ENCODE data around the gene TMPRSS3.
A peak's percentile ranks its signal among the peaks of the same experiment; 100 is the strongest.

The TMPRSS3 gene

DNA sequence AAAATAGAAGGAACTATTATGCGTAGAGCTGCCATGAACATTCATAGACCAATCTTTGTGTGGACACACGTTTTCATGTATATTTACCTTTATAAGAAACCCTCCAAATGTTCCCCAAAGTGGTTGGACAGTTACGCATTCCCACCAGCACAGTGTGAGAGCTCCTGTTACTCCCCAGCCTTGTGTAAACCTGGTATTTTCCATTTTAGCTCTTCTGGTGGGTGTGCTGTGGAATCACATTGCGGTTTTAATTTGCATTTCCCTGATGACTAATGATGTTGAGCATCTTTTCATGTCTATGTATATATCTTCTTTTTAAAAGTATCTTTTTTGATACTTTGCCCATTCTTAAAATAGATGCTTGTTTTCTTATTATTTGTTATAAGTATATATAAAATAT, 4.7 kb upstream of the TMPRSS3 start:
- no peak for TF ChIP-seq JUND (IDR thresholded peaks at IDR 0.05; ENCODE audit: low read depth)
- in situ Hi-C loops (cut with HindIII; ENCODE audit: low pct_unique_long_range_greater_than_20kb, low sequenced_read_pairs), result no loop called here
- no peak for DNase-seq (ENCODE audit: low read depth in 1 of 2, low spot score in 1 of 2)

DNA sequence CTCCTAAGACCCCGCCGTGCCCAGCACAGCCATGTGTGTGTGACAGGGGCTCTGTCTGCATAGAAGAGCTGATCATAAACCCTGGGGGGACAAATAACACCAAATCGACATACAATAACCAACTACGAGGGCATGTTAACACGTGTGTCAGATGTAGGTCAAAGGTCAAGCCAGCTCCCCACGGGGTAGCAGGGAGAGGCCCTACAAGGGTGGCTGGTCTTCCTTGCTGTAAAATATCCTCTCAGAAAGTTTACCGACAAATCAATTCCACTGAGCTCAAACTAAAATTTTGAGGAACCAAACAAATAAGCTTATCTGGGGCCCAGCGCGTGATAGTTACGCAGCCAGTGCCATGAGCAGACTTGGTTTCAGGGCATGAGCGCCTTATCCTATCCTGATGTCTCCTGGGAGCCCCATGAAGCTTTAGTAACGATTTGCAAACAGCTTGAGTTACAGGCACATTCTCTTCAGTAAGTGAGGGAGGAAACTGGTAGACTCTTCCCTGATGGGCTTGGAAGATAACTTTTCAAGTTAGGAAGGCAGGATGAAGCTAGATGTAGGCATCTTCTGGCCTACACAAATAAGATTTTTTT, 2.7 kb upstream of the TMPRSS3 start:
- DNase-seq (ENCODE audit: low read depth in 1 of 2, low spot score in 1 of 2), result no peak

DNA sequence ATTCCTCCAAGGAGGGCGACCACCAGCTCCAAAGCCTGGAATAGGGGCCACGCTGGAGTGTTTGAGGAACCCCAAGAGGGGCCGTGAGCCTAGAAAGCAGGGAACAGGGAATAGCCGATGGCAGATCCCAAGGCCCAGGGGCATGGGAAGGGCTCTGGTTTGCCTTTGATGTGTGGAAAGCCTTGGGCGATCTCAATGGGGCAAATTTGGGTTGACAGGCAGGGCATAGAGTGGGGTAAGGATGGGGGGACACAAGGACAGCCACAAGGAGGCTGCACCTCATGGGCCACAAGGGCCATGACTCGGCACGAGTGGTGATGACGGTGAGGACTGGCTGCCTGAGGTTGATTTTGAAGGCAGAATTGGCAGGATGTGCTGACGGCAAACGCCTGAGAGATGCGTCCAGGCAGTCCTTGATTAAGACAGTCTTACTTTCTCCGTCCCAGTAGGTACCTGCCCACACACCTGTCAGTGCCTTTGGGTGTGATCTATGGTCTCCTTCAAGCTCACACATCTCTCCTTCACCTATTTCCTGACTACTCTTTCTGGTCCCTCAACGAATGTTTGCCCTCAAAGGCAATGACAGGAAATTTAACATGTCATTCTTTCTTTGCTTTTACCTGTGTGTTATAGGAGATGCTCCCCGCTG, 2.0 kb upstream of the TMPRSS3 start:
- in situ Hi-C loops (cut with HindIII; ENCODE audit: low pct_unique_long_range_greater_than_20kb, low sequenced_read_pairs), result no loop called here
- TF ChIP-seq JUND (IDR thresholded peaks at IDR 0.05; ENCODE audit: low read depth), result no peak
- no peak for DNase-seq (ENCODE audit: low read depth in 1 of 2, low spot score in 1 of 2)

More for the DNA sequence above, 2.7 kb upstream of the TMPRSS3 start:
- in situ Hi-C loops (cut with HindIII; ENCODE audit: low pct_unique_long_range_greater_than_20kb, low sequenced_read_pairs), result no loop called here
- TF ChIP-seq JUND (IDR thresholded peaks at IDR 0.05; ENCODE audit: low read depth), result no peak

DNA sequence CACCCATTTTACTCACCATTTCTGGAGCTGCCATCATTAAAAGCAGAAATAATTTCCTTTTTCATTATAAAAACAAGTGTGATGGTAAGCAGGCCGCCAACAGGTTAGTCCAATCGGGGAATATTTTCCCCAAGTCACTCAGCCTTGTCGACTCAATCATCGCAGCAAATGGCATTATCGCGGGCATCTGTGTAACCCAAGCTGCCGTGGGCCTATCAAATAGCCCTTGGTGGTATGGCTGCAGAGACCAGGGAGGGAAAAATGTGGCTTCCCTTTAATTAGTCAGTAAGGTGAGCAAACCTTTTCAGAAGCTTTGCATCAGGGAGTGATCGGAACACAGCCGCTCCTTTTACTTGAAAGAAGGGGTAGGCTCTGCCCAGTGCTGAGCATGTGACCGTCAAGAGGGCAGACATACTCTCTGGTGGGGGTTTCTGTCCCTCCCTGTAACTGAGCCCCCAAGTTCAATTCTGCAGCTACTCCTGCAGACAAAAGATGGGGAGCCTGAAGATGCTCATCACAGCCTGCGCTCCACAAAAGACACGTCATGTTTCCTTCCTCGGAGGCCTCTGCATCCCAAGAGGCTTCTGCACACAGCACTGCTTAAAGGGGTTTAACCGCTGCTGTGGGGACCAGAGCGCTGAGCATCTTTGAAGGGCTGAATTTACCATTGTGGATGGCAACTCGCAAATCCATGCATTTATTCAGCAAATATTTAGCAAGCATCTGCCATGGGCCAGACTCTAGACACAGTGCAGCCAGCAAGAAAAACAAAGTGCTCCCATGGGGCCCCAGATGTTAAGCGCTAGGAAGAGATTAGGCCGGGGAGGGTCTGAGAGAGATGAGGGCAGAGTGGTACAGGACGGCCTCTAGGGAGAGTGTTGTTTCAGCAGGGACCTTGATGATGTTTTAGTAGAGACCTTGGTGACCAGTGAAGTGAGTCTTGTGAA, 1.2 kb upstream of the TMPRSS3 start:
- no peak for DNase-seq (ENCODE audit: low read depth in 1 of 2, low spot score in 1 of 2)
- in situ Hi-C loops (cut with HindIII; ENCODE audit: low pct_unique_long_range_greater_than_20kb, low sequenced_read_pairs), result no loop called here
- no peak for TF ChIP-seq JUND (IDR thresholded peaks at IDR 0.05; ENCODE audit: low read depth)

DNA sequence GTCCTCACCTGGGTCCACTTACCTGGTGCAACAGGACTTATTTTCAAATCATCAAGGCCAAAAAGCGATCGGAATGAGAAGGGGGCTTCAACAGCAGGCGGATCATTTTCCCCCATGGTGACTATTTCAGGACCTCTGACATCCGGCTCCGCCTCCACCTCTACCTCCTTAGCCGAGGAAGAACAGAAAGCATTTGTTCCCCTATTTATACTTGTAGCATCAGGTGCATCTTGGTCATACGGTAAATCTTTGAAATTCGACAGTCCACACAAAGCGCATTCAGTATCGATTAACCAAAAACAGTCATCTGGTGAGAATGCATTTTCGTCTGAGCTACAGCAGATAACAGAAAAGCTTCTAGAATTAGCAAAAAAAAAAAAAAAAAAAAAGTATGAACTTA, 550 bp downstream of the TMPRSS3 start:
- DNase-seq (ENCODE audit: low read depth in 1 of 2, low spot score in 1 of 2), result no peak
- in situ Hi-C loops (cut with HindIII; ENCODE audit: low pct_unique_long_range_greater_than_20kb, low sequenced_read_pairs), result no loop called here
- no peak for TF ChIP-seq JUND (IDR thresholded peaks at IDR 0.05; ENCODE audit: low read depth)

DNA sequence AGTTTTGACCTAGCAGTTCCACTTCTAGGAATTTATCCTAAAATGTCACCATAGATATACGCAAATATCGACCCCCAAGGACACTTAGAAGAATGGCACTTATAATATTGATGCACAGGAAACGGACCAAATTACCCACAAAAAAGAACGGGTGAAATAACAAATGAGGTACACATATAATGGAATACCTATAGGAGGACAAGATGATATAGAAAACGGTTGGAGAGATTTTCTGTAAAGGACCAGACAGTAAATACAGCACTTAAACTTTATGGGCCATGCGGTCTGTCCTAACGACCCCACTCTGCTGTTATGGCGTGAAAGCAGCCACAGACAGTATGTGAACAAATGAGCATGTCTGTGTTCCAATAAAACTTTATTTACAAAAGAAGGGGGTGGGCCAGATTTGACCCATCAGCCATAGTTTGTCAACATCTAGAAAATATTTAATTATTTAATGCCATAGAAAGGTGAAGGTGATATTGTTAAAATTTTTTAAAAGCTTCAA, 2.4 kb downstream of the TMPRSS3 start:
- DNase-seq (ENCODE audit: low read depth in 1 of 2, low spot score in 1 of 2), result no peak
- in situ Hi-C loops (cut with HindIII; ENCODE audit: low pct_unique_long_range_greater_than_20kb, low sequenced_read_pairs), result no loop called here
- no peak for TF ChIP-seq JUND (IDR thresholded peaks at IDR 0.05; ENCODE audit: low read depth)

DNA sequence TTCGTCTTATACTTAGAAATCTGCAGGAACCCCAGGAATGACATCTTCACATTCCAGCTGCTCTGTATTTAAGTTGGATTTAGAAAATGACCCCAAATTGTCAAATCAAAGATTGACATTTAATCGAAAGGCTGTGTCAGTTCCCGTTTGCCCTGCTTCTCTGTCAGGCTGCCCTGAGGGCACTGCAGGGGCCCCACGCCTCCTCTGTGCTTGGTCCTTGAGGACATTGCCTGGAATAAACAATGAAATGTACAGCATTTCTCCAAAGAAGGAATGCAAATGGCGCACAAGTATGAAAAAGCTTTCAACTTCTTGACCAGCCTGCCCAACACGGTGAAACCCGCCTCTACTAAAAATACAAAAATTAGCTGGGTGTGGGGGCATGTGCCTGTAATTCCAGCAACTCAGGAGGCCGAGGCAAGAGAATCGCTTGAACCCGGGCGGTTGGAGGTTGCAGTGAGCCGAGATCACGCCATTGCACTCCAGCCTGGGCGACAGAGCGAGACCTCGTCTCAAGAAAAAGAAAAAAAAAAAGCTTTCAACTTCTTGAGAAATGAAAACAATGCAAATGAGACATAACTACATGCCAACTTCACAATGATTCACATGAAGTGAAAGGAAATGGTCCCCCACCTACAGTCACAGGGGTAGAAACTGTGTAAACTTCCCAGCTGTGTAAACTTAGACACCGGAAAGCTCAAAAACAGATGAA, 3.0 kb downstream of the TMPRSS3 start:
- in situ Hi-C loops (cut with HindIII; ENCODE audit: low pct_unique_long_range_greater_than_20kb, low sequenced_read_pairs), result no loop called here
- no peak for DNase-seq (ENCODE audit: low read depth in 1 of 2, low spot score in 1 of 2)
- no peak for TF ChIP-seq JUND (IDR thresholded peaks at IDR 0.05; ENCODE audit: low read depth)

DNA sequence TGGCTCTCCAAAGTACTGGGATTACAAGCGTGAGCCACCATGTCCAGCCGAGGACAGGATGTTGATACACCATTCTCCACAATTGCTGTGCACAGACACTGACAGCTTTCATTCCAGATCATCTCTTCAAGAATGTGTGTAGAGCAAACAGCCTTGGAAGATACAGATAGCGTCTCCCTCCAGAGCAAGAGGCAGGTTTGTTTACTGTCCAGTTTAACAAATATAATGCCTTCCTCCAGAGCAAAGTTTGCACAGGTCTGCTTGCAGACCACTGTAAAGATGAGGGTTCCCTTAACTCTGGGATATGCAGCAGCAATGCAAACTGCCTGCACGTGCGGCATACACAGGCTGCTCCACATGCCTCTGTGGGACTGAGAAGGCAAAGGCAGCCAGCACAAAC, 4.6 kb downstream of the TMPRSS3 start:
- DNase-seq (ENCODE audit: low read depth in 1 of 2, low spot score in 1 of 2), result peak in 1 of 2 experiments; percentile 63
- in situ Hi-C loops (cut with HindIII; ENCODE audit: low pct_unique_long_range_greater_than_20kb, low sequenced_read_pairs), result no loop called here
- TF ChIP-seq JUND (IDR thresholded peaks at IDR 0.05; ENCODE audit: low read depth), result no peak

DNA sequence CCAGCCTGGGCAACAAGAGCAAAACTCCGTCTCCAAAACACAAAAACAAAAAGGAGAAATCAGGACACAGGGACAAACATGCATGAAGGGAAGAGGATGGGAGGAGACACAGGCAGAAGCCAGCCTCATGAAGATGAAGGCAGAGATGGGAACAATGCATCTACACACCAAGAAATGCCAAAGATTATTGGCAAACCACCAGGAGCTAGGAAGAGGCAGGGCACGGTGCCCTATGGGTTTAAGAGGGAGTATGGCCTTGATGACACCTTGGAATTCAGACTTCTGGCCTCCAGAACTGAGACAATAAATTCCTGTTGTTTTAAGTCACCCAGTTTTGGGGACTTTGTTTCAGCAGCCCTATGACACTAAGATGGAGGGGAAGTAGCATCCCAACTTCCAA, 5.2 kb downstream of the TMPRSS3 start:
- in situ Hi-C loops (cut with HindIII; ENCODE audit: low pct_unique_long_range_greater_than_20kb, low sequenced_read_pairs), result no loop called here
- peak in 1 of 2 experiments; percentile 85 for DNase-seq (ENCODE audit: low read depth in 1 of 2, low spot score in 1 of 2)
- TF ChIP-seq JUND (IDR thresholded peaks at IDR 0.05; ENCODE audit: low read depth), result no peak; the same call in 1 of the 2 replicates

DNA sequence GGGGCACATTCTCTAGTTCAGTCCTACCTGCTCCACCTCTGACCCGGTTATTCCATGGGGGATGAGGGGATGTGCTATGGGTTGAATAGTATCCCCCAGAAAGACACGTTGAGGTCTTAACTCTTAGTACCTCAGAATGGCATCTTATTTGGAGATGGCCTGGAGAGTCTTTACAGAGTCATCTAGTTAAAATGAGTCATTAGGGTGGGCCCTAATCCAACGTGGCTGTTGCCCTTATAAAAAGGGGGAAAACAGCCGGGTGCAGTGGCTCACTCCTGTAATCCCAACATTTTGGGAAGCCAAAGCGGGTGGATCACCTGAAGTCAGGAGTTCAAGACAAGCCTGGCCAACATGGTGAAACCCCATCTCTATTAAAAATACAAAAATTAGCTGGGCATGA, 5.7 kb downstream of the TMPRSS3 start:
- in situ Hi-C loops (cut with HindIII; ENCODE audit: low pct_unique_long_range_greater_than_20kb, low sequenced_read_pairs), result no loop called here
- DNase-seq (ENCODE audit: low read depth in 1 of 2, low spot score in 1 of 2), result no peak
- TF ChIP-seq JUND (IDR thresholded peaks at IDR 0.05; ENCODE audit: low read depth), result no peak

DNA sequence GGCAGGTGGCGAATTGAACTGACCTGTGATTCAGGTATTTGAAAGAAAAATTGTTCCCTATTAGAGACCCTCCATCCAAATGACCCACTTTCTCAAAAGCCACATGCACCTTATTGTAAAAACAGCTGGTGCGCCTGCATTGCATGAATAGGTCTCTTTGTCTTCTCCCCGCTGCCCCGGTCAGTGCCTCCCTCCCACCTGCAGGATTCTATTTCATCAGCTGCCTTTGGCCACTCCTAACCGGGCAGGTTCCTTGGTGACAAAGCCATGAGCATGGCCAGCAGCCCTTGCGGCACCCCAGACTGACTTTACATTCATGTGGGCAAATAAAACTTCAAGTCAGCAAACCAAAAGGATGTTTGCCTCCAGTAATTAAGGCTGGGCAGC, 6.4 kb downstream of the TMPRSS3 start:
- no peak for TF ChIP-seq JUND (IDR thresholded peaks at IDR 0.05; ENCODE audit: low read depth)
- in situ Hi-C loops (cut with HindIII; ENCODE audit: low pct_unique_long_range_greater_than_20kb, low sequenced_read_pairs), result no loop called here
- DNase-seq (ENCODE audit: low read depth in 1 of 2, low spot score in 1 of 2), result peak; percentile 40 to 87

DNA sequence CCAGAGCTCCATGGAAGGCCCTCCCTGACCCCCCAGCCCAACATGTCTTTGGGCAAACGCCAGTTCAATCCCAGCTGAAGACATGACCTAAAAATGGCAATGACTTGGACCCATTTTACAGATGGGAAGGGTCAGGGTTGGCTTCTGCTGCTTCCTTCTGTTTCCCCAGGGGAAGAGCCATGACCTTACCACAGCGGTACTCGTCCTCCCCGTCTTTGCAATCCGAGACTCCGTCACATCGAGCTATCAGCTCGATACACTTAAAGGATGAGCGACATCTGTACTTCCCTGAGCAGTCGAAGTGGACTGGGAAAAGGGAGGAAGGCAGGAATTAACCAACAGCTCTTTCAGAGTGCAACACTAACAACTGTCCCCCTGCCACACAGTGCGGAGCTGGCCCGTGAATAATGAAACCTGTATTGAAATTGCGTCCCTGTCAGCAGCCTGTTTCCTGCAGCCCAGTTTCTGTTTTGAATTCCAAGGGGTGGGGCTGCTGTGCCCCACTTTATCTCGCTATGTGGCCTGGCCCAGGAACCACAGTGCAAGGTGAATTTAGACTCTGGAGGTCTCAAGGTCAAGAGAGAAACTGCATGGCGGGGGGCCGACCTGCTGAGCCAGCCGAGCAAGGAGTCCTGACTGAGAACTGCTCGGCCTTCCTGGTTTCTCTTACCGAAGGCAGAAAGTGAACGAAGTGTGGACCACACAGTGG, 7.0 kb downstream of the TMPRSS3 start:
- in situ Hi-C loops (cut with HindIII; ENCODE audit: low pct_unique_long_range_greater_than_20kb, low sequenced_read_pairs), result no loop called here
- no peak for TF ChIP-seq JUND (IDR thresholded peaks at IDR 0.05; ENCODE audit: low read depth)
- DNase-seq (ENCODE audit: low read depth in 1 of 2, low spot score in 1 of 2), result no peak

Measured in T47D (cell line).